ENCODE measurements around the gene PROSER3. TPM values are rescaled to one million over a fixed set of nuclear protein-coding genes. Genes with fewer than 3 reads are reported as not detected.

The PROSER3 gene
- total and polyA plus RNA-seq, 2 donors (not counting 3 experiments of a cell fraction or from before 2014, with no cell fraction given) = 18.3 to 28.3 TPM

DNA sequence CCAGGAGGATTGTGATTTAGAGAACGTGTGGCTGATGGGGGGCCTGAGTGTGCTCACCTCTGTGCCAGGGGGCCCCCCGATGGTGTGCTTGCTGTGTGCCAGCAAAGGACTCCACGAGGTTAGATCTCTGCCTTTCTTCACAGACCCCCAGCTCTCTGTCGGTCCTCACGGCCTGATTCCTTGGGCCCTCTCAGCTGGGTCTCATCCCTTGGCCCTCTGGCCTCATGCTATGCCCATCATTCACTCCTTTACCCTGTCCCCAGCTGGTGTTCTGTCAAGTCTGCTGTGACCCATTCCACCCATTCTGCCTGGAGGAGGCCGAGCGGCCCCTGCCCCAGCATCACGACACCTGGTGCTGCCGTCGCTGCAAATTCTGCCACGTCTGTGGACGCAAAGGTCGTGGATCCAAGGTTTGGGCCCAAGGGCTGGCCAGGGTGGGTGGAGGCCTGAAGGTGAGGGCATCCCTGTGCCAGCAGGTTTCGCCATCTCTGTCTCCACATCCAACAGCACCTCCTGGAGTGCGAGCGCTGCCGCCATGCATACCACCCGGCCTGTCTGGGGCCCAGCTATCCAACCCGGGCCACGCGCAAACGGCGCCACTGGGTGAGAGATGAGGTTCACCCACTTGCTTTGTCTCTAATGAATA is 32.6 kb upstream of the PROSER3 start:
- no peaks in the 10 kb centered on the region for H3K4me1 ChIP-seq (ENCODE audit: control insufficient read depth, extremely low read depth, insufficient read depth, low read length)
- no peak for TF ChIP-seq JUN (IDR thresholded peaks at IDR 0.05; ENCODE audit: borderline replicate concordance, insufficient read depth, insufficient read length, low read depth)
- no peak for TF ChIP-seq FOS (IDR thresholded peaks at IDR 0.05; ENCODE audit: borderline replicate concordance, insufficient read depth, low read length)
- TF ChIP-seq MYC (IDR thresholded peaks at IDR 0.05; ENCODE audit: low read depth, low read length) = no peak
- TF ChIP-seq POLR2A (IDR thresholded peaks at IDR 0.05; ENCODE audit: low read depth, low read length) = no peak
- TF ChIP-seq, protein P1, sequence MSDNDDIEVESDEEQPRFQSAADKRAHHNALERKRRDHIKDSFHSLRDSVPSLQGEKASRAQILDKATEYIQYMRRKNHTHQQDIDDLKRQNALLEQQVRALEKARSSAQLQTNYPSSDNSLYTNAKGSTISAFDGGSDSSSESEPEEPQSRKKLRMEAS (IDR thresholded peaks at IDR 0.05; ENCODE audit: insufficient read depth, insufficient read length) = no peak
- TF ChIP-seq POLR2AphosphoS5 (IDR thresholded peaks at IDR 0.05; ENCODE audit: insufficient read depth, low read depth, low read length) = no peak
- TF ChIP-seq, protein P2, sequence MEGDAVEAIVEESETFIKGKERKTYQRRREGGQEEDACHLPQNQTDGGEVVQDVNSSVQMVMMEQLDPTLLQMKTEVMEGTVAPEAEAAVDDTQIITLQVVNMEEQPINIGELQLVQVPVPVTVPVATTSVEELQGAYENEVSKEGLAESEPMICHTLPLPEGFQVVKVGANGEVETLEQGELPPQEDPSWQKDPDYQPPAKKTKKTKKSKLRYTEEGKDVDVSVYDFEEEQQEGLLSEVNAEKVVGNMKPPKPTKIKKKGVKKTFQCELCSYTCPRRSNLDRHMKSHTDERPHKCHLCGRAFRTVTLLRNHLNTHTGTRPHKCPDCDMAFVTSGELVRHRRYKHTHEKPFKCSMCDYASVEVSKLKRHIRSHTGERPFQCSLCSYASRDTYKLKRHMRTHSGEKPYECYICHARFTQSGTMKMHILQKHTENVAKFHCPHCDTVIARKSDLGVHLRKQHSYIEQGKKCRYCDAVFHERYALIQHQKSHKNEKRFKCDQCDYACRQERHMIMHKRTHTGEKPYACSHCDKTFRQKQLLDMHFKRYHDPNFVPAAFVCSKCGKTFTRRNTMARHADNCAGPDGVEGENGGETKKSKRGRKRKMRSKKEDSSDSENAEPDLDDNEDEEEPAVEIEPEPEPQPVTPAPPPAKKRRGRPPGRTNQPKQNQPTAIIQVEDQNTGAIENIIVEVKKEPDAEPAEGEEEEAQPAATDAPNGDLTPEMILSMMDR (IDR thresholded peaks at IDR 0.05; ENCODE audit: extremely low read depth in 1 of 2, insufficient read depth in 1 of 2, low read depth in 1 of 2, low read length in 2 of 2) = no peak
- no peak for TF ChIP-seq EZH2 (IDR thresholded peaks at IDR 0.05; ENCODE audit: borderline replicate concordance, low read depth, low read length, severe bottlenecking)
- BruUV-seq (replicated peaks) = no TSS peak
- CTCF ChIA-PET = no interaction called here
- FAIRE-seq (no peak), DNase-seq (ENCODE audit: low read depth, low spot score) (no peak)
- H3K4me2 ChIP-seq (ENCODE audit: insufficient read depth, low read length) = no peak overlapping the region
- dilution Hi-C loops (cut with MboI; ENCODE audit: extremely low pct_ligation_motif_present, low sequenced_read_pairs) = no loop called here
- H4K20me1 ChIP-seq (replicated peaks; ENCODE audit: control insufficient read depth, extremely low read depth, insufficient read depth, low read length) = no peaks in the 10 kb centered on the region
- intact Hi-C loops (cut with micrococcal nuclease) = no loop called here
- POLR2A ChIA-PET = no interaction called here
- H3K27ac ChIP-seq (ENCODE audit: insufficient read depth, low read depth, low read length) = no peak overlapping the region
- no peaks in the 10 kb centered on the region for H3K27me3 ChIP-seq (ENCODE audit: control insufficient read depth in 2 of 2, insufficient read depth in 2 of 2, low read length in 2 of 2)
- no peaks in the 10 kb centered on the region for H3K9me1 ChIP-seq (replicated peaks; ENCODE audit: control insufficient read depth, extremely low read depth, insufficient read depth, low read length)
- H3K9me3 ChIP-seq (replicated peaks; ENCODE audit: control insufficient read depth, insufficient read depth, low read length) = no peaks in the 10 kb centered on the region
- no peak overlapping the region for H3K9ac ChIP-seq (replicated peaks; ENCODE audit: extremely low read depth, insufficient read depth, low read length)
- peaks cover 26 to 80% of the 10 kb centered on the region in 2 experiments for H3K36me3 ChIP-seq (ENCODE audit: control insufficient read depth in 2 of 2, extremely low read depth in 1 of 2, insufficient read depth in 2 of 2, low read length in 2 of 2)
- no peak overlapping the region for H2AFZ ChIP-seq (ENCODE audit: low read depth, low read length)
- H3K79me2 ChIP-seq (ENCODE audit: control insufficient read depth, insufficient read depth, low read length) = peaks cover 7% of the 10 kb centered on the region
- H3K4me3 ChIP-seq (replicated peaks in 1 of 3; ENCODE audit: insufficient read depth in 1 of 3, low read depth in 1 of 3, low read length in 3 of 3) = no peak overlapping the region
